ENCODE data around the gene ADGRD2. TPM values are rescaled to one million over a fixed set of nuclear protein-coding genes. Genes with fewer than 3 reads are reported as not detected.

The ADGRD2 gene
- total and polyA plus RNA-seq, 2 of the 13 experiments (the other 11 are each of a cell fraction or from before 2014, with no cell fraction given), result not detected

- TF ChIP-seq, protein P1, sequence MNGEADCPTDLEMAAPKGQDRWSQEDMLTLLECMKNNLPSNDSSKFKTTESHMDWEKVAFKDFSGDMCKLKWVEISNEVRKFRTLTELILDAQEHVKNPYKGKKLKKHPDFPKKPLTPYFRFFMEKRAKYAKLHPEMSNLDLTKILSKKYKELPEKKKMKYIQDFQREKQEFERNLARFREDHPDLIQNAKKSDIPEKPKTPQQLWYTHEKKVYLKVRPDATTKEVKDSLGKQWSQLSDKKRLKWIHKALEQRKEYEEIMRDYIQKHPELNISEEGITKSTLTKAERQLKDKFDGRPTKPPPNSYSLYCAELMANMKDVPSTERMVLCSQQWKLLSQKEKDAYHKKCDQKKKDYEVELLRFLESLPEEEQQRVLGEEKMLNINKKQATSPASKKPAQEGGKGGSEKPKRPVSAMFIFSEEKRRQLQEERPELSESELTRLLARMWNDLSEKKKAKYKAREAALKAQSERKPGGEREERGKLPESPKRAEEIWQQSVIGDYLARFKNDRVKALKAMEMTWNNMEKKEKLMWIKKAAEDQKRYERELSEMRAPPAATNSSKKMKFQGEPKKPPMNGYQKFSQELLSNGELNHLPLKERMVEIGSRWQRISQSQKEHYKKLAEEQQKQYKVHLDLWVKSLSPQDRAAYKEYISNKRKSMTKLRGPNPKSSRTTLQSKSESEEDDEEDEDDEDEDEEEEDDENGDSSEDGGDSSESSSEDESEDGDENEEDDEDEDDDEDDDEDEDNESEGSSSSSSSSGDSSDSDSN (CRISPR knock-in tag; IDR thresholded peaks at IDR 0.05), result peak; percentile 65
- TF ChIP-seq ZNF773 (CRISPR knock-in tag; IDR thresholded peaks at IDR 0.05; ENCODE audit: borderline replicate concordance), result 0 out of 2 replicates have a peak, but pooled peaks have one; percentile 39
- TF ChIP-seq GMEB2 (CRISPR knock-in tag; IDR thresholded peaks at IDR 0.05; ENCODE audit: low read depth), result no peak
- 0 out of 2 replicates have a peak, but pooled peaks have one; percentile 31 for TF ChIP-seq HOMEZ (CRISPR knock-in tag; IDR thresholded peaks at IDR 0.05; ENCODE audit: low read depth)
- no peak; the same call in 1 of the 2 replicates for TF ChIP-seq KAT7 (CRISPR knock-in tag; IDR thresholded peaks at IDR 0.05; ENCODE audit: borderline replicate concordance)
- no peak for TF ChIP-seq SUZ12 (IDR thresholded peaks at IDR 0.05; ENCODE audit: low read depth, low read length)
- no peak for TF ChIP-seq ZFP36 (IDR thresholded peaks at IDR 0.05; ENCODE audit: borderline replicate concordance, low read depth, low read length, partially characterized antibody)
- peak in 1 of 2 experiments; percentile 74; a peak in 2 of 4 replicates for TF ChIP-seq EP300 (IDR thresholded peaks at IDR 0.05; ENCODE audit: low read depth in 2 of 2, low read length in 2 of 2)
- TF ChIP-seq EP300 (CRISPR knock-in tag; IDR thresholded peaks at IDR 0.05; ENCODE audit: borderline replicate concordance), result peak; percentile 42; the same call in 1 of the 2 replicates
- TF ChIP-seq DR1 (CRISPR knock-in tag; IDR thresholded peaks at IDR 0.05), result no peak
- no peak for TF ChIP-seq PRMT3 (CRISPR knock-in tag; IDR thresholded peaks at IDR 0.05; ENCODE audit: borderline replicate concordance, low read depth)
- no peak; the same call in 1 of the 2 replicates for TF ChIP-seq ZNF775 (CRISPR knock-in tag; IDR thresholded peaks at IDR 0.05; ENCODE audit: borderline replicate concordance)
- no peak for TF ChIP-seq ZBTB46 (CRISPR knock-in tag; IDR thresholded peaks at IDR 0.05; ENCODE audit: borderline replicate concordance)
- no peak for TF ChIP-seq KLF15 (CRISPR knock-in tag; IDR thresholded peaks at IDR 0.05; ENCODE audit: borderline replicate concordance)
- no peak for TF ChIP-seq FOSL1 (CRISPR knock-in tag; IDR thresholded peaks at IDR 0.05; ENCODE audit: borderline replicate concordance)
- no peak for TF ChIP-seq ZUFSP (CRISPR knock-in tag; IDR thresholded peaks at IDR 0.05; ENCODE audit: borderline replicate concordance)
- TF ChIP-seq HNRNPK (IDR thresholded peaks at IDR 0.05; ENCODE audit: low read depth, low read length, poor library complexity, severe bottlenecking), result no peak
- TF ChIP-seq PHF8 (CRISPR knock-in tag; IDR thresholded peaks at IDR 0.05), result 0 out of 2 replicates have a peak, but pooled peaks have one; percentile 28
Measured at GRCh38 chr9:124511891-124512805, 61.9 kb downstream of the ADGRD2 start (continued).

Data from HepG2 (cell line).